AG08395 (cell line): ENCODE results near the gene MRPS34.

Source experiments
- DNase-seq: peaks from one replicate; pipeline ENCODE4 v3.0.0; 2012; ENCODE audit warnings: mixed read lengths, low spot score

Gene MRPS34

DNA sequence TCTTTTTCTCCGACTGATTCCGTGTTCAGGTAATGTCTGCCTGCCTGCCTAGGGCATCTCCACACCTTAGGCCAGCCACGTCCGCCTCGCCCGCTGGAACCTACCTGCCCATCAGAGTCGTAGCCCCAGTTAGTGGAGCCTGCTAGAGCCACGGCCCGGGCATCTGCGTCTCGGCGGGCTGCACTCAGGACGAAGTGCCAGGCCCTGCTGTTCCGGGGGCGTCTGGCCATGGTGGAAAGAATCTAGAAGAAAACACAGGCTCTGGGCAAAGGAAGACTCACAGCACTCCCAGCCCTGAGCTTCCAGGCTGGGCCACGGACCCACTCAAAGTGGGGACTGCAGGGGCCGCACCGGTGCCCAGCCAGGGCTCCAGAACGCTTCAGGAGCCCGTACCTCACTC is 8.3 kb upstream of the MRPS34 start:
- DNase-seq: no peak

- DNase-seq: no peak
Measured at GRCh38 chr16:1780677-1781072, 7.7 kb upstream of the MRPS34 start.

DNA sequence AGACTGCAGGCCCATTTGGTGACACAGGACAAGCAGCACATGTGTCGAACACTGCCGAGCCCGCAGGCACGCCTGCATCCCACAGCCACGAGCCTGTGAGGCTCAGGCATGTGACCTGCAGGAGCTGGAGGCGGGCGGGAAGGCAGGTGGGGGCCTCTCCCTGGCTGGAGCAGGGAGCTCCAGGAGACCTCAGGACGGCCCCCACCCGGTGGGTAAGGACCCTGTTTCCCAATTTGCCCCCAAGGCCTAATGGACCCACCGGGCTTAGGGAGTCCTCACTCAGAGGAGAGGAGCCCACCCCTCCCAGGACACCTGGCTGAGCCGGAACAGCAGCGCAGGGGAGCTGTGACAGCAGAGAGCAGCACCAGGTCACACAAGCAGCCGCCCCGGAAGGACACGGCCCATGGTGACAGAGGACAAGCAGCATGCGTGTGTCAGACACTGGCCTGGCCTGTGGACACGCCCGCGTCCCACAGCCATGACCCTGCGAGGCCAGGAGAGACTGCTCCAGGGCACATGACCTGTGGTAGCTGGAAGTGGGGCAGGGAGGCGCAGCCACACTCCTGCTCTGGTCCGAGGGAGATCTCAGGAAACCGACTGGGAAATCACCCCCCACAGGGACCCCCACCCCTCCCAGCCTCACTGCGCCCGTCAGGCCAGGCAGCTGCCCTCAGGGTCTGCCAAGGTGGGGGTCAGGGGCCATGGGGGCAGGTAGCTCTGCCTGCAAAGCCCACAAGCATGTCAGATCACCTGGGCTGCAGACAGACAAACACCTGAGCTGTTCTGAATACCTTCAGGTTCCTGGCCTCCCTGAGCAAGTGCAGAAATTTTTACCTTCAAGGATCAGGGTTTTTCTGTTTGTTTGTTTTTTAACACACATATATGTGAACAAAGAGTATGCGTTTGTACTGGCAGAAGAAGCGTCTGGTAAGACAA is 7.1 kb upstream of the MRPS34 start:
- no peak for DNase-seq

GRCh38 chr16:1779234-1779701 is 6.3 kb upstream of the MRPS34 start:
- no peak for DNase-seq

GRCh38 chr16:1778200-1779179 is 5.6 kb upstream of the MRPS34 start:
- no peak for DNase-seq

GRCh38 chr16:1777375-1778199 is 4.7 kb upstream of the MRPS34 start:
- DNase-seq: no peak

DNA sequence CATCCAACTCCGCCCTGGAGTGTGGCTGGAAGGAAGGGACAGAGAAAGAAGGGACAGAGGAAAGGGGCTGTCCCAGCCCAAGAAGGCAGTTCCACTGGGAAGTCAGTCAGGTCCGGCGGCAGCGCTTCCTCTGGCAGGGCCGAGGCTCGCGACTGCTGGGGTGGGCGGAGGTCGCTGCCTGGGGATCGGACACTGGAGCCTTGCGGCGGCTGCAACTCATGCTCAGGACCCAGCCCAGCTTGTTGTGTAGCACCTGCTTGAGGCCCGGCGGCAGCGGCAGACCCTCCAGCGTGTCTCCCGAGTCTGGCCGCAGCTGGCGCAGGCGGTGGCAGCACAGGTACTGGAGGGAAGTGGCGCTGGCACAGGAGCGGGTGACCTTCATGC is 4.0 kb upstream of the MRPS34 start:
- no peak for DNase-seq

- DNase-seq: no peak
Measured at GRCh38 chr16:1776672-1776955, 3.7 kb upstream of the MRPS34 start.

GRCh38 chr16:1775846-1776671 is 3.1 kb upstream of the MRPS34 start:
- DNase-seq: no peak

- DNase-seq: no peak
Measured at GRCh38 chr16:1775006-1775845, 2.3 kb upstream of the MRPS34 start.

GRCh38 chr16:1774448-1774780 is 1.5 kb upstream of the MRPS34 start:
- DNase-seq: no peak

GRCh38 chr16:1773703-1774447 is 941 bp upstream of the MRPS34 start:
- peak; percentile 32 for DNase-seq

GRCh38 chr16:1772362-1772907 is 499 bp downstream of the MRPS34 start, which contains the start of gene EME2:
Gene EME2 (plus strand): TSS chr16:1772810. CDS start chr16:1773228, 418 bp downstream.
- no peak for DNase-seq

DNA sequence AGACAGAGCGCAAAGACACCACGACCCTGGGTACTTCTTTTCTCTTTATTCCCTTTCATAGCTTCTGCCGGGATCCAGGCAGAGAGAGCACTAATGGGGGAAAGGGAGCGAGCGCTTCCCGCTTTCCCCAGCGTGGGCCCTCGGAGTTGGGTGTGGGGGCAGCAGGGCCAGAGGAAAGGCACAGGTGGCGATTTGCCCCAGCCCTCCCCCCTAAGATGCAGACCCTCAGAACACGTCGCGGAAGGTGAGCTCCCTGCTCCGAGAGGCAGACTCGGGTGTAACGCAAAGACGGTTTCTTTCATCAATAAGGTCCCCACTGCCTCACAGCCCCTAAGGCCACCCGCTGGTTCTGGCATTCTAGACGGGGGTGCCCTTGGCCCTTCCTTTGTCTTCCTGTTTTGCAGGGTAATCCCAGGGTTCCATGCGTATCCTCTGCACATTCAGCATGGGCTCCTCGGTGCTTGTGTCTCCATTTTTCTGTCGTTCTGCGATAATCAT is 1.0 kb downstream of the MRPS34 start:
- DNase-seq: no peak

- DNase-seq: peak; percentile 78
Measured at GRCh38 chr16:1771188-1771863, 1.6 kb downstream of the MRPS34 start, which contains the start of gene NME3. Gene NME3 (minus strand): TSS chr16:1771543. CDS start chr16:1771534, 9 bp downstream.

GRCh38 chr16:1770328-1771187 is 2.4 kb downstream of the MRPS34 start:
- peak; percentile 61 for DNase-seq
